HT1080 (cell line): ENCODE data around the gene JAG1. TPM values are rescaled to one million over a fixed set of nuclear protein-coding genes. Genes with fewer than 3 reads are reported as not detected.
"Not testable (repeated sequence)": the region's sequence is repeated elsewhere in the genome, so short reads cannot be mapped to it uniquely, and the experiment has no call there.

ENCODE experiments used
- DNase-seq: peaks from one replicate; pipeline ENCODE4 v3.0.0-alpha.2; 2015; ENCODE audit warnings: low read depth
- total RNA-seq: library from RNA; depleted of rRNA; stranded (reverse); fragments of >200 nt; shearing (Covaris generic); gene quantifications from 2 replicates; pipeline ENCODE4 v1.2.3, GENCODE V29; 2014

Gene JAG1
- total RNA-seq, 1 experiment from 2014 or later = 42.8 TPM

DNA sequence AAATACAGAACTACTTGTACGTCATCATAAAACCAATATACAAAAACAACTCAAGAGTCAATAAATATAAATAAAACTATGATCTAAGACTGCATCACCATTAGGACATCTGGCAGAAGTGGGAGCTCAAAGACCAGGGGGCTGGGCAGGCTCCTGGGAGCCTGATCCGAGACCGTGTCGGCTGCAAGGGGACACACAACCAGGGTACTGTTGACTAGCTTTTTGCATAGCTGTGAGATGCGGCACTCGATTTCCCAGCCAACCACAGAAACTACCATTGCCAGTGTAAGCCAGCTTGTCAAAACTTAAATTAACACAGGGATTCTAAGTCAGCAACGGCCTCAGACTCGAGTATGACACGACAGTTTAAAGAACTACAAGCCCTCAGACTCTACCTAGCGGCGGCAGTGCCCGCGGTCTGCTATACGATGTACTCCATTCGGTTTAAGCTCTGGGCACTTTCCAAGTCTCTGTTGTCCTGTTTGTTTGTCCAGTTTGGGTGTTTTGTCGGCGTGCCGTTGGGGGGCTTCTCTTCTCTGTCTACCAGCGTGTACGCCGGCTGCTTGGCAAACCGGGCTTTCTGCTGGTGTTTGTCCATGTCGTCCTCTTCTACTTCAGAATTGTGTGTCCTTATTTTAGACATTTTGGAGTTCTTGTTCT is 34.6 kb downstream of the JAG1 start:
- DNase-seq = no peak

DNA sequence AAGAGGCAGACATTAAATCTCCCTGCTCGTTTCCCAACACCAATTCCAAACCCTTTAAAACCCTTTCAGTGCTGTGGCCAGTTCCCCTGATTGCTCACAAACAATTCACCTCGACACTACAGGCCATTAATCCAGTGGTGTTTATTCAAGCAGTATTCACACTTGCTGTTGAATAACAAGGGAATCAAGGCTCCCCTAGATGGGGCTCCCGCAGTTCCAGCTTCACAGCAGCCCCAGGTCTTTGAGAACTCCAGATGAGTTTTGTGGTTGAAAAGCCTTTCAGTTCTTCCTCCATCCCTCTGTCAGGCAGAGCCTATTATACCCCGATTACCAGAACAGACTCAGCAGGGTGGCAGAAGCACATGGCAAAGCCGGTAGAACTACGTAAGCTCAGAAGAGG is 36.2 kb downstream of the JAG1 start:
- DNase-seq = no peak

DNA sequence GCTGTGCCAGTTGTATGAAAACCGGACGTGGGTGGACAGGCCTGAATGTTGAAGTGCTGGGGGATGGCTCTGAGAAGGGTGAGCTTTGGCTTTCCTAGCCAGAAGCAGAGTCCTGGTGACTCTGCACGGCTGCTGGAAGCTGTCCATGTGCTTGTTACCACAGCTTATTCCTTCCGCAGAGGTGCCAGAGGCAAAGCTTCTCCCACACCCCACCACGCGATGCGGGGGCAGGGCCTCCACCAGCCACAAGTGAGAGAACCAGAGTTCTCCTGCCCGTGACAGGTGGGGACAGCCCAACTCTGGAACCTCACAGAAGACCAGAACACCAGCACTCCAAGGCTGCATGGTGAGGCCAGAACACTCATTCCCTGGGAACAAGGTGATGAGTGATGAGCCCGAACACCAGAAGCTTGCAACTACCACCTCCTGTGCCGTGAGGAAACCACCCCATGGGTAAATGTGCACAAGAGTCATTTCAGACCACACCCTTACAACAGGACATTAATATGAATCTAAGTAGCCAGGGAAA is 36.7 kb downstream of the JAG1 start:
- DNase-seq = no peak

DNA sequence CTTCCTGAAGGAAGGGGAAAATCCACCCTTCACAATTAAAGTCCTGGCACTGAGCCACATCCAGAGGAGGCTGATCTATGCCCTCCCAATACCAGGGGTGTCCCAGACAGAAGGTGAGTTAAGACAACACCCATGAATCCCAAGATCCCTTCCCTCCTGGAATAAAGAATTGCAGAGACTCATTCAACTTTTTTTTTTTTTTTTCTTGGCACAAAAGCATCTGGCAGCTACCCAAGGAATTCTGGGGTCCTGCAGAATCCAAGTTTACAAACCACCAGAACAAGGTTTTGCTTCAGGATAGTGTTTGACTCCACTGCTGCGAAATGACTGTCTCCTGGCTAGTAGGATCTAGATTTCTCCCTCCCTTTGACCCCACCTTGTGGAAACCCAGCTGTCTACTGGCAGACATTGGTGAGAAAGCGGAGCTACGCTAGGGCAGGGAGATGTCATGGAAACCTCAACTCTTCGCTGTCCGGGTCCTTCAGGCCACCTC is 37.4 kb downstream of the JAG1 start:
- peak; percentile 53 for DNase-seq

DNA sequence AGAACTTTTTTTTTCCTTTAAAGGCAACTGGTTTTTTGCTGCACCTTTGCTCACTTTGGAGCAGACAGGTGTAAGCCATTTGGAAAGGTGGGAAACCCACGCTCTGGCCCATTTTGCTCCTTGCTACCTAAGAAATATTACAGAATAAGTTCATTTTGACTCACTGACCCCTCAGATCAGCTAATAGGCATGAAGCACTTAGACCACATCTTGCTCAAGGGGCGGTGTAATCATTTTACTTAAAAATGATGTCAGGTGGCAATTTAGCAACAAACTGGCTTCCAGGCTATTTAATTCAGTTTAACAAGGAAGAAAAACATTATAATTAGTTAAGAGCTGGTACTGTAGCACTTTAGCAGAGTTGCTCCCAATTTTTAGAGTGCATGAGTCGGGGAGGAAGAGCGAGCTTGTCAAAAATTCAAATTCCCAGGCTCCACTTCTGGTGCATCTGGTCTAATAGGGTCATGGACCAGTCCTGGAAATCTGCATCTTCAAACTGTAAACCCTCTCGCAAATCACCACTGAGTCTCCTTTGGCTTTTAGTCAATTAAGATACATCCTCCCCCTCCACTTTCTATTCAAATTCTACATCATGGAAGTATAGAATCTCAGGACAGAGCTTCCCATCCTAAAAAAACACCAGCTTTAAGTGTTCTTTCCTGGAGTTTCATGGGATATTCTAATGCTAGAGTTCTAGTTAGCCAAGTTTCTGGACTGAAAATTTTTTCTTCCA is 38.2 kb downstream of the JAG1 start:
- DNase-seq = no peak

DNA sequence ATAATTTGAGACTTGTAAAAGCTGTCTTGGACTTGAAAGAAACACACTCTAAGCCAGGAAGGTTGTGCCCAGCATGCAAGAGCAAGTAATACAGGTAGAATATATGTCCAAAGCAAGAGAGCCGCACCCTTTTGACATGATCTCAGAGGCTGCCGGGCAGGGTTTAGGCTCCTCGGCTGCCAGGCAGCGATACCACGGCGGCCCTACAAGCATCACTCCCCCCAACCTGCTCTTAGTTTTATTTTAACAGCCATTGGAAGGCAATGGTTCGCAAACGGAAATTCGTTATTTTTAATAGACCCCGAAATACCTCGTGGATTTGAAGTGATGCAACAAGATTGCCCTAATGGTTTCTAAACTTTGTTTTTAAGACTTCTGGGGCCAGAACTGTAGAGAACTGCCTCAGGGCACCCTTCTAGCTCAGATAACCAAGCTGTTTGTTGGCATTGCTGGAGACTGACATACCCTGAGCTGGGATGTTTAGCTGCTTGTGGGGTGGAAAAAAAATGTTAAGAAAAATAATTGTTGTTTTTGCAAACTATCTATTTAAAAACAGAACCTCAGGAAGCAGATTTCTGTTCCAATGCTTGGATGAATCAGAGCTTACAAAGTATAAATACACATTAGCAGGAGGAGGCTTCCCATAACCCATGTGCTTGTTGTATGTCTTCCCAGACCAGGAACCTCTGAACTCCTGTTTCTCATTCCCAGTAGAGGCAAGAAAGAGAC is 39.0 kb downstream of the JAG1 start:
- DNase-seq = no peak

DNA sequence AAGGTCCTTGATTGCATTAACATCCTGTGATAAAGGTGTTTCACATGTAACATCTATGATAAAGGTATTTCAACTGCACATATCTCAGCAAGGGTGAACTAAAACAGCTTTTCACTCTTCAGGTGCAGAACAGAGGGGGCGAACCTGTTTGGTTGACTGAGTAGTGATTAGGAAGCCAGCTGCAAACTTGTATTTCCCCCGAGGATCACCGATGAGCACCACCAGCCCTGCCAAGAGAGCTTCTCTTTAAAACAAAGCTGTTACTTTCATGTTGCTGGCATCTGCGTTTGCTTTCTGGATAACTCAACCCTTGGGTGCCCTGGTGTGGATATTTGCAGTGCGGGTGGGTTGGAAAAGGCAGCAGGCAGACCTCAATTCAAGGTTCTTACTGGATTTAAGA is 39.6 kb downstream of the JAG1 start:
- DNase-seq = no peak

DNA sequence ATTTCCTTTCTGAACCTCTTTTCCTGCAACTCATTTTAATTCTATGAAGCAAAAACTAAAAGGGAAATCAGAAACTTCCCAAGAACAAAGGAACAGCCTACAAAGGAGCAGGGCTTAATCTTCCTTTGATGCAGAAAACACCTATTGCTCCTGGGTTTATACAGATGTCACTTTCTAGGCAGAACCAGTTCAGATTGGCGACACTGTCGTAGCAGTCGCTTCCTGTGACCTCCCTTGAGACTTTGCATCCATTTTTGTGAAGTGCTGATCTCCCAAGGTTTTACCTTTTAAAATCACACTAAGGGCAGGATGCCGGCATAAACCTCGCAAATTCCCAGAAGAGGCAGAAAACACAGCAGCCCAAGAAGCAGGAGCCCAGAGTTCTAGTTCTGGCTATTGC is 40.1 kb downstream of the JAG1 start:
- DNase-seq = no peak

DNA sequence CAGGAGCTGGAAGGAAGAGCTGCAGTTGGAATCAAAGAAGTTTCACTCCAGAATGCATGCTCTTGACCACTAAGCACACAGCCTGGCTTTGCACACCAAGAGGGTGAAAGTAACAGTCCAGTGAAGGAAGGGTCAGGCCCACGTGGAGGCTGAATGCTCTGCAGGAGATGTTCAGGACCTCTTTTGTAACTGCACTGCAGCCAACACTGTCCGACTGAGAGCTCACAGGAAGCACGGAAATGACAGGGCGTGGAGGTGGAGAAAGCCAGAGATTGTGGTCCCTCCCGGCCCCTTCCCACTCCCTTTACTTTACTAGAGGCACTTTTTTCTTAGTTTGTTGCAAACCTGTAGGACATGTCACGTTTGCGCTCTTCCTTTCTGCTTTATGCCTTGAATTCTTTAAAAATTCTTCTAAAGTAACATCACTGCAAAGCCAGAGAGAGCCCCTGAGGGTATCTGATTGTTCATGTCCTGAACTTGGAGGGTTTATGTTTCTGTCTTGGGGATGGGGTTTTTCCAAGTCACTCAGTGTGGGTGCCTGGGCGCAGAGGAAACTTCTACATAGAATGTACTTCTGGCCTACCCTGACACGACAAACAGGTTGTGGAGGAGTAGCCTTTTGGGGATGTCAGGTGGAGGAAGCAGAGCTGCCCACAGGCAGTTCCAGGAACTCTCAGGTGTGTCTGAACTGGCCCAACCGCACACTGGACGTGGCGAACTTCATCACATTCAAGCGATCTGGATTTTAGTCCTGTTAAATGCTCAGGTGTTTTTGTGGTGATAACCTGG is 40.9 kb downstream of the JAG1 start:
- DNase-seq = no peak

DNA sequence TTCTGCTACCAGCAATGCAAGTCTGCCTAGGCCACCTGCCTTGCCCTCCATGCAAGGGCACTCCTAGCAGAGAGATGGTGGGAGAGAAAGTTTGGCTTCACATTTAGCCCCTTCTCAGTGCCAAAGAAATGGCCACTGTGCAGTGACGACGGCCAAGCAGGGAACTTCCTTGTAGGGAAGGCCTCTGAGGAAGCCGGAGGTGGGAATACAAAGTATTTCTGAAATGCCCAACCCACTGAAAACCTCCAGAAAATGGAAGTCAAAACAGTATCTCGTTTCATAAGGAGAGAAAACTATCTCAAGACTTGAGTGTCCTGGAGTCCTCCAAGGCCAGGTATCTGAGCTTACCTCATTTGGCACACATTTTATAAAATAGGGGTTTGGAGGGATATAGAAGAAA is 42.7 kb downstream of the JAG1 start:
- DNase-seq = no peak

DNA sequence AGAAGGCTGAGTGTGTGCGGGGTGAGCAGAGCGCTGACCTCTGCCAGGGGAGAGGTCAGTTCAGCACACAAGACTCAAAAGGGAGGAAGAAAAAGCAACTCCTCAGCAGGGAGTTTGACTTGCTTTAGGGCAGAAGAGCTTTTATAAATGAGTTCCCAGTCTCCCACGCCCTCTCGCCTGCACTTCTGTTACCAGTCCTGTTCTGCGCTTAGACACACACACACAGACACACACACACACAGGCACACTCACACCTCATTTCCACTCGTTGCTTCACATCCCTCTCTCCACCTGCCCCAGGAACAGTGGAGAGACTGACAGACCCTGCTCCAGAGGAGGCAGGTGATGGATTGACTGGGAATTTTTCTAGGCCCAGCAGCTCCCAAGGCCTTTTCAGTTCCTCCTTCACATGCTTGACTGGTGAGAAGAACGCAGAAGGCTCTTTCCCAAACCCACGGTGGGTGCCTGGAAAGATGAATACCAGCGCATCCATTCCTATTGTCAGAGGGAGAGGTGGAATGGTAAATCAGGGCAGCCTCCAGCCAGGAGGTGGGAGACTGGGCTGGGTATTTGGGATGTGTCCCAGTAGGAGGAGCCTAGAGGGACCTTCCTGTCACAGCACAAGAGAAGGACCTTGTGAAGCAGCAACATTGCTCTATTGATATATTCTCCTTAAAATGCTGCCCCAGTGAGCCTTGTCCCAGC is 43.7 kb downstream of the JAG1 start:
- DNase-seq = no peak

DNA sequence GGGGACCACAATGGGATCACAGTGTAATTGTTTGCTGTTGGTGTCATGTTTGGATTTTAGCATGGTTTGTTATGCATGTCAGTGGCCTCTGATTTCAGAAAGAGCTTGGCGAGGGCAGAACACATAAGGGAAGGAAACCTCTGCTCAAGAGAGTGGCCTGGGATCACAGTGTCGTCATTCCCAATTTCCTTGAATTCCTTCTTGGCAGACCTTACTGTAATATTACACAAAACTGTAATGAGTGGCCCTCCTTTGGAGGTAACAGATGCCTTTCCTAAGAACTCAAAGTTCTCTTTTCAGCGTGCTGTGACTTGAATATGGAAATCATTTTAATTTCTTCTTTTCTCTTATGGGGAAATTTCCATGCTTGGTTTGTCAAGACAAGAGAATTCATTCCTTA is 46.9 kb downstream of the JAG1 start:
- DNase-seq = no peak

DNA sequence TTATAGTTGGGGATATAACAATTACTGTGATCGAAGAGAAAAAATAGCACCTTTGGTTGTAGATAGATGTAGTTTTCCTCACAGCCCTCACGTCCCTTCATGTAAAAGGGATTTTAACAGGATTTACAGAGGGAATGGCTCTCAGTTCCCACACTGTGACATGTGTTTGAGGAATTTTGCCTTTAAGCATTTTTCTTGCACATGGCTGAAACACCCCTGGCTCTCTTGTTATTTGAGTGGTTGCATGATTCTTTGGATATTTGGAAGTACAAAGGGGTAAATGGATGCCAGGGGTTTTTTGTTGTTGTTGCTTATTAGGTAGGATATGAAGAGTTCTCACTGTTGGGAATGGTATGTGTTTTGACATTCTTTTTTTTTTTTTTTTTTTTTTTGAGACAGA is 48.2 kb downstream of the JAG1 start:
- DNase-seq = no peak

DNA sequence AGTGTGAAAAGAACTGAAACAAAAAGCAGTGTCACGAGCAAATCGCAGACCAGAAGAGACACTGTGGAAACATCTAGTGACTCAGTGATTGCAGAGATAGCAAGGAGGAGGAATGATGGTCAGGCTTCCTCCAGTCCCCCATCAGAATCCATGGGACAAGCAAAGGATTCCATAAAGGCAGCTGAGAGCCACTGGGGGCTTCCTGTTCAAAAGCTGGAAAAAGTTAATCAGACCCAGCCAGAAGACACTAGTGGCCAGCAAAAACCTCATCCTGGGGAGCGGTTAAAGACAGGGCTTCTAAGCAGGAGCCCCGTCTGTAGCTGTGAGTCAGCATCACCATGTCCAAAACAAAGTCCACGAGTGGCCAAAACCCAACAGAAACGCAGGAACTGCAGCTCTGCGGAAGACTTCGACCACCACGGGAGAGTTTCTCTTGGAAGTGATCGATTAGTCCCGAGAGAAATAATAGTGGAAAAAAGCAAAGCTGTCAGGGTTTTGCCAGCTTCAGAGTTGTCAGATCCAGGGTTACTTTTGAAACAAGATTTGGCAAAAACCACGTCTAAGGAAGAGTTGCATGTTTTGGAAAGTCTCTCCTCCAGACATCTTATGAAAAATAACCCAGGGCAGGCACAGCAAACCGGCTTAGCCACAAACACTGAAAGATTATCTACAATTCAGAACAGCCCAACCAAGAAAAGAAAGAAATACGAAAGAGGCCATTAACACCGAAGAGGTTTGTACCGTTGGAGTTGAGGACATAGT is 51.0 kb downstream of the JAG1 start:
- DNase-seq = no peak

DNA sequence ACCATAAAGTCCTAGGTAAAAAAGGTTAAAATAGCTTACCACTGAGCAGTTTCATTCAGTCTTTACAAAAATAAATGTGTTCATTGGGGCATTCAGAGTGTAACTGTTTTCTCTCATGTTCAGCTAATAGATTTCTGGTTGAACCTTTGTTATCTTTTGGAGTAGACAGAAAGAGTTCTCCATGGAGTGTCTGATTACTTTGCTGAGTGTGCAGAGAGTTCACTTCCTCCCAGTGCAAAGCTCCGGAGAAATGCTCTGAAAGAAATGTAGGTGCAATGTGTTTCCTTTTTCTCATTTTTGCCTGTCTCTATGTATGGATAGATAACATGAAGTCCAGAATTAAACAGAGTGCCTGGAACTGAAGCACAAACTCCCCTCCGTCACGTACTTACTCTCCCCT is 52.6 kb downstream of the JAG1 start:
- DNase-seq = no peak

DNA sequence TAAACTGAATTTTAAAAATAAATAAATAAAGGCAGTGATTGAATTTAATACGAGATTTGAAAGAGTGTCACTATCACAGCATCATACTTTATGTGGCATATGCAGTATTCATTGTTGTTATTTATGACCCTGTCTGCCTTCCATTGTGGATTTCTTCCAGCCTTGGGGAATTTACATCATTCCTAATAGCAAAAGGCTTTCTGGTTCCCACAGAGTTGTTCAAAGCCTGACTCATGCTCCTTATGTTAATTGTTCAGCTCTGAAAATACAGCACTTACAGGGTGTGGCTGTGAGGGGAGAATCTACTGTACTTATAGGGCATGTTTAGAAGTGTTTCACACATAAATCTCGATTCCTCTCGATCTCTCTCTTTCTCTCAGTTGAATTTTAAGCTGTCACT is 54.4 kb downstream of the JAG1 start:
- DNase-seq = peak; percentile 84

DNA sequence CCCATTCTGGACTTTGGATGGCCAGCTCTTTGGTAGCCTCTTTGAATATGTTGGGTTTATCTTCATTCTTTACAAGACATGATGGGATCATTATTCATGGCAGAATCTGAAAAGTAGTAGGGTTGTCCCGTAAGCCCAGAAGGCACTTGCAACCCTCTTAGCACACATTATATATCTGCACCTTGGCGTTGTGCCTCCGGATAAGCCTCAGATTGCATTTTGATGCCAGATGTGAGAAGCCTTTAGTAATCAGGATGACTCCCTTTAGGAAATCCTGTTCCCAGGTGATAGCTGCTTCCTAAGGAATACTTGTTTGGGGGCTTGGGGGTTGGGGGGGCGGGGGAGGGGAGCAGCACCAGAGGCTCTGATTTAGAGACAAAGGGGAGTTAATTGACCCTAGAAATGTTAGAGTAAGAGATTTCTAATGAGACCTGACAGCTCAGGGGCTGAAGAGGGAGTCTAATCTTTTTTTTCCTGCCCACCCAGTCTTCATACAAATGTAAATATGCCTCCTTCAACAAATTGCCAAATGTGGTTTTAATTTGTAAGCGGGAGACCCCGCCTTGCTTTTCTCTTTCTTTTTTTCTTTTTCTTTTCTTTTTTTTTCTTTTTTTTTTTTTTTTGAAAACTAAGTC is 55.1 kb downstream of the JAG1 start:
- no peak for DNase-seq

DNA sequence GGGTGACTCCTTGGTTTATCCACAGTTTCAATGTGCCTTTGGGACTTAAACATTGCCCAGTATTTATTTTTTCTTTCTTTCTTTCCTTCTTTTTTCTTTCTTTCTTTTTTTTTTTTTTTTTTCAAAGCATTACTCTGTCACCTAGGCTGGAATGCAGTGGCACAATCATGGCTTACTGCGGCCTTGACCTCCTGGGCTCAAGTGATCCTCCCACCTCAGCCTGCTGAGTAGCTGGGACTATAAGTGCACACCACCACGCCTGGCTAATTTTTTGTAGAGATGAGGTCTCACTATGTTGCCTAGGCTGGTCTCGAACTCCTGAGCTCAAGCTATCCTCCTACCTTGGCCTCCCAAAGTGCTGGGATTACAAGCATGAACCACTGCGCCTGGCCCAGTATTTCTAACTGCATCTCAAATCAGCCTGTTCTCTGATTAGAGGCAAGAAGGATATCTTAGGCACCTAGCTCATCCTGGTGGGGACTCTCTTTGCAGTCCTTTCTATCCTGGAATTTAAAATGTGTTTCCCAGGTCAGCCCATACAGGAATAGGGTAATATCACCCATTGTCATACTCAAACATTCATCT is 56.2 kb downstream of the JAG1 start:
- DNase-seq = not testable (repeated sequence)

DNA sequence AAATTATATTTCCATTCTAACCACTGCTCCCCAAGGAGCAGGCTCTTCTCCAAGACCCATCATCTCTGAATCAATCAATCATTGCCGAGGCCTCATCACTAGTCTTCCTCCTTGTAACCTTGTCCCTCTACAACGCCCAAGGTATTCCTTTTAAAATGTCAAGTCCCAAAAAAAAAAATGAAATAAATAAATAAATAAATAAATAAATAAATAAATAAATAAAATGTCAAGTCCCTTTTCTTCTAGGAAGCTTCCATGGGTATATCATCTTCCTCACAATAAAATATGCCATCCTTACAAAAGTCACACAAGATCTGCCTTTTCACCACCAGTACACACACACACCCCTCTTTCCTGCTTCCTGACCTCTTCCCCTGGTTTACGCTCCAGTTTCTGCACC is 57.6 kb downstream of the JAG1 start:
- DNase-seq = no peak
